GM18511 (cell line): ENCODE measurements around the gene CAB39.
"Not testable (repeated sequence)": the region's sequence is repeated elsewhere in the genome, so short reads cannot be mapped to it uniquely, and the experiment has no call there.

Experiments used
- ATAC-seq: cut with Tn5 transposase; IDR thresholded peaks from one replicate; pipeline ENCODE4 v1.9.1; 2021; ENCODE audit warnings: mild to moderate bottlenecking, moderate library complexity; ENCODE audit not compliant: unreplicated experiment

The CAB39 gene

GRCh38 chr2:230682546-230682945 is 30.1 kb upstream of the CAB39 start:
- no peak for ATAC-seq

- no peak for ATAC-seq
Observed at GRCh38 chr2:230684270-230685168, 28.1 kb upstream of the CAB39 start.

- no peak for ATAC-seq
Observed at GRCh38 chr2:230685178-230685577, 27.5 kb upstream of the CAB39 start.

GRCh38 chr2:230687498-230687897 is 25.1 kb upstream of the CAB39 start:
- no peak for ATAC-seq

- ATAC-seq = no peak
Observed at GRCh38 chr2:230688490-230688889, 24.2 kb upstream of the CAB39 start.

GRCh38 chr2:230690439-230690838 is 22.2 kb upstream of the CAB39 start:
- no peak for ATAC-seq

- no peak for ATAC-seq
Observed at GRCh38 chr2:230691005-230691647, 21.5 kb upstream of the CAB39 start.

GRCh38 chr2:230692760-230693159 is 19.9 kb upstream of the CAB39 start:
- no peak for ATAC-seq

- ATAC-seq = no peak
Observed at GRCh38 chr2:230693411-230693810, 19.2 kb upstream of the CAB39 start.

- no peak for ATAC-seq
Observed at GRCh38 chr2:230694241-230694640, 18.4 kb upstream of the CAB39 start.

GRCh38 chr2:230695551-230695950 is 17.1 kb upstream of the CAB39 start:
- ATAC-seq = no peak

GRCh38 chr2:230696670-230697069 is 16.0 kb upstream of the CAB39 start:
- no peak for ATAC-seq

- ATAC-seq = no peak
Observed at GRCh38 chr2:230697676-230698075, 15.0 kb upstream of the CAB39 start.

GRCh38 chr2:230698753-230699152 is 13.9 kb upstream of the CAB39 start:
- not testable (repeated sequence) for ATAC-seq

GRCh38 chr2:230700447-230700846 is 12.2 kb upstream of the CAB39 start:
- no peak for ATAC-seq

GRCh38 chr2:230701308-230701707 is 11.3 kb upstream of the CAB39 start:
- no peak for ATAC-seq

GRCh38 chr2:230702457-230702856 is 10.2 kb upstream of the CAB39 start:
- not testable (repeated sequence) for ATAC-seq

- no peak for ATAC-seq
Observed at GRCh38 chr2:230703514-230703913, 9.1 kb upstream of the CAB39 start.

- ATAC-seq = no peak
Observed at GRCh38 chr2:230706053-230706521, 6.6 kb upstream of the CAB39 start.

- ATAC-seq = no peak
Observed at GRCh38 chr2:230706966-230707365, 5.7 kb upstream of the CAB39 start.

- no peak for ATAC-seq
Observed at GRCh38 chr2:230708204-230708603, 4.4 kb upstream of the CAB39 start.

GRCh38 chr2:230711224-230711623 is 1.4 kb upstream of the CAB39 start:
- ATAC-seq = no peak
